ENCODE results near the gene GATM. TPM values are rescaled to one million over a fixed set of nuclear protein-coding genes. Genes with fewer than 3 reads are reported as not detected.

GATM gene
- total RNA-seq, 2 experiments from 2014 or later, result 0.55 to 0.70 TPM

DNA sequence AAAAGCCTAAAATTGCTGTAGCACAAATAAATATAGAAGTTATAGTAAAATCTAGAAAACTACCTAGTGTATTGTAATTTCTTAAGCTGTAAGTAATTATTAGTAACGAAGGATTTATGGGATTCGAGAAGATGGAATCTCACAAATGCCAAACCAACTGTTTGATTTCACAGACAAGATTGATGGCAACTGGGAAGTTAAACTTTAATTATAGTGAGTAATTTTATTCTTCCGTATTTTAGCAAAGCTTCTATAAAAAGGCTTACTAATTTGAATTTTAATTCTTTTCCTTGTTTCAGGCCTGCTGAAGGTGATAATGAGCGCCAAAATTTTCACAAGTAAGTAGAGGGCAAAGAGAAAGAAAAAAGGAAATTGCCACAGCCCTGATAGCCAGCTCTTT lies 36.6 kb downstream of the GATM start:
- H3K27ac ChIP-seq (ENCODE audit: low read depth in 1 of 2, low read length in 2 of 2), result no peak overlapping the region
- H3K4me3 Mint-ChIP-seq, result no peak overlapping the region
- CTCF ChIA-PET, result interaction anchor here (1.0 kb wide), 1 partner anchor 179 kb away, joined by 3 read pairs; no protein-coding TSS in a partner anchor
- no peaks in the 10 kb centered on the region for H3K4me1 ChIP-seq (ENCODE audit: insufficient read depth, low read length)
- POLR2A ChIA-PET, result no interaction called here
- peaks cover 3 to 7% of the 10 kb centered on the region in 2 experiments for H3K27me3 ChIP-seq (ENCODE audit: control insufficient read depth in 1 of 2, insufficient read depth in 2 of 2, low read length in 2 of 2)
- no peaks in the 10 kb centered on the region for H3K9me3 Mint-ChIP-seq
- H3K36me3 ChIP-seq (ENCODE audit: insufficient read depth, low read length), result no peaks in the 10 kb centered on the region
- H3K27me3 Mint-ChIP-seq, result peaks cover 29% of the 10 kb centered on the region
- no peaks in the 10 kb centered on the region for H3K36me3 Mint-ChIP-seq (ENCODE audit: low read depth)
- intact Hi-C loops (cut with DNase I, micrococcal nuclease), result no loop called here
- H3K27ac Mint-ChIP-seq, result no peak overlapping the region
- no peak for ATAC-seq (ENCODE audit: poor library complexity)
- no peak for DNase-seq
- H3K9me3 ChIP-seq (ENCODE audit: control insufficient read depth in 1 of 2, insufficient read depth in 1 of 2, low read length in 2 of 2), result peaks cover 0 to 4% of the 10 kb centered on the region in 2 experiments
- TF ChIP-seq, protein P1, sequence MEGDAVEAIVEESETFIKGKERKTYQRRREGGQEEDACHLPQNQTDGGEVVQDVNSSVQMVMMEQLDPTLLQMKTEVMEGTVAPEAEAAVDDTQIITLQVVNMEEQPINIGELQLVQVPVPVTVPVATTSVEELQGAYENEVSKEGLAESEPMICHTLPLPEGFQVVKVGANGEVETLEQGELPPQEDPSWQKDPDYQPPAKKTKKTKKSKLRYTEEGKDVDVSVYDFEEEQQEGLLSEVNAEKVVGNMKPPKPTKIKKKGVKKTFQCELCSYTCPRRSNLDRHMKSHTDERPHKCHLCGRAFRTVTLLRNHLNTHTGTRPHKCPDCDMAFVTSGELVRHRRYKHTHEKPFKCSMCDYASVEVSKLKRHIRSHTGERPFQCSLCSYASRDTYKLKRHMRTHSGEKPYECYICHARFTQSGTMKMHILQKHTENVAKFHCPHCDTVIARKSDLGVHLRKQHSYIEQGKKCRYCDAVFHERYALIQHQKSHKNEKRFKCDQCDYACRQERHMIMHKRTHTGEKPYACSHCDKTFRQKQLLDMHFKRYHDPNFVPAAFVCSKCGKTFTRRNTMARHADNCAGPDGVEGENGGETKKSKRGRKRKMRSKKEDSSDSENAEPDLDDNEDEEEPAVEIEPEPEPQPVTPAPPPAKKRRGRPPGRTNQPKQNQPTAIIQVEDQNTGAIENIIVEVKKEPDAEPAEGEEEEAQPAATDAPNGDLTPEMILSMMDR (IDR thresholded peaks at IDR 0.05), result no peak
- no peak overlapping the region for H3K4me3 ChIP-seq (ENCODE audit: low read length)
- peaks cover 6% of the 10 kb centered on the region for H3K4me1 Mint-ChIP-seq (ENCODE audit: low read depth)

DNA sequence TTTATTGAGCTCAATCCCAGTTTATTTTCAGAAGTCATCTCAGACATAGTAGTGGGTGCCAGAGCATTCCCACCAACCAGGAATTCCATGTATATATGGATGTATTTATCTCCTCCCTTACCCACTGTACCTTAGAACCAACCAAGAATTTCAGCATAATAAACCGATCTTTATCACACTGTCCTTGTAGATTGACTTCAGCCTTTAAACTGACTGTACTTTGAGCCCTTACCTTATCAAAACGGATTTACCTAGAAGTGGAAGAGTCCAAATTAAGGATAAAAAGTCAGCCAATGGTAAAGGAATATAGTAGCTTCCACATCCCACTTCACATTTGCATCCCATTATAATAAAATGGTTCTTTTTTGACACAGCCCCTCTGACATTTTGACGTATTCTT lies 37.9 kb downstream of the GATM start:
- ATAC-seq (ENCODE audit: poor library complexity), result no peak
- DNase-seq, result no peak
- POLR2A ChIA-PET, result no interaction called here
- no peaks in the 10 kb centered on the region for H3K36me3 ChIP-seq (ENCODE audit: insufficient read depth, low read length)
- H3K4me1 ChIP-seq (ENCODE audit: insufficient read depth, low read length), result no peaks in the 10 kb centered on the region
- Mint-ChIP-seq H3K4me3 (no peak overlapping the region), H3K27me3 (peaks cover 23% of the 10 kb centered on the region), H3K9me3 (no peaks in the 10 kb centered on the region), H3K4me1 (ENCODE audit: low read depth) (peaks cover 6% of the 10 kb centered on the region), H3K36me3 (ENCODE audit: low read depth) (no peaks in the 10 kb centered on the region), H3K27ac (no peak overlapping the region)
- H3K27ac ChIP-seq (ENCODE audit: low read depth in 1 of 2, low read length in 2 of 2), result no peak overlapping the region
- peaks cover 0 to 4% of the 10 kb centered on the region in 2 experiments for H3K9me3 ChIP-seq (ENCODE audit: control insufficient read depth in 1 of 2, insufficient read depth in 1 of 2, low read length in 2 of 2)
- CTCF ChIA-PET, result no interaction called here
- intact Hi-C loops (cut with DNase I, micrococcal nuclease), result no loop called here
- TF ChIP-seq, protein P1 (IDR thresholded peaks at IDR 0.05), result no peak
- no peak overlapping the region for H3K4me3 ChIP-seq (ENCODE audit: low read length)
- no peaks in the 10 kb centered on the region for H3K27me3 ChIP-seq (ENCODE audit: control insufficient read depth in 1 of 2, insufficient read depth in 2 of 2, low read length in 2 of 2)

DNA sequence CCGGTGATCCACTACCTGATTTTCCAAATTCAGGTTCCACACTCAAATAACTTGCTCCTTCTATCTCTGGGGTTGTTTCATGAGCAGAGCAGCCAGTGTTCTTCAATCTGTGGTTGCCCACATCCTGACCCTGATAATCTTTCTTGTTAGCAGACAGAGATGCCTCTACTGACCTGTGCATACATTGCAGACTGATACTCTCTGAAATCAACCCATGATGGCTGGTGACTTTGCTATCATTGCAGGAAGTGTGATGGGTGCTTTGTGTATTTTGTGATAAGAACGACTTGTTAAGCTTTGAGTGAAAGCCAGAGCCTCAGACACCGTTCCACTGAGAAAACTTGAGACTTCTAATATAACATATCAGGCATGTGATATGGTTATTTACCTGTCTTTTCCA lies 39.9 kb downstream of the GATM start:
- peaks cover 11% of the 10 kb centered on the region for H3K4me1 Mint-ChIP-seq (ENCODE audit: low read depth)
- Histone ChIP-seq H3K4me3 (ENCODE audit: low read length) (no peak overlapping the region), H3K27me3 (ENCODE audit: control insufficient read depth in 1 of 2, insufficient read depth in 2 of 2, low read length in 2 of 2) (no peaks in the 10 kb centered on the region), H3K4me1 (ENCODE audit: insufficient read depth, low read length) (peaks cover 3% of the 10 kb centered on the region), H3K27ac (ENCODE audit: low read depth in 1 of 2, low read length in 2 of 2) (no peak overlapping the region), H3K36me3 (ENCODE audit: insufficient read depth, low read length) (no peaks in the 10 kb centered on the region), H3K9me3 (ENCODE audit: control insufficient read depth in 1 of 2, insufficient read depth in 1 of 2, low read length in 2 of 2) (peaks cover 0 to 4% of the 10 kb centered on the region in 2 experiments)
- peak in 3 of 14 experiments; percentile 12 to 41 (median 15) for DNase-seq
- peaks cover 16% of the 10 kb centered on the region for H3K27me3 Mint-ChIP-seq
- ChIA-PET POLR2A (no interaction called here), CTCF (no interaction called here)
- no peaks in the 10 kb centered on the region for H3K36me3 Mint-ChIP-seq (ENCODE audit: low read depth)
- TF ChIP-seq, protein P1 (IDR thresholded peaks at IDR 0.05), result no peak
- ATAC-seq (ENCODE audit: poor library complexity), result peak; percentile 21
- no peak overlapping the region for H3K4me3 Mint-ChIP-seq
- H3K9me3 Mint-ChIP-seq, result no peaks in the 10 kb centered on the region
- H3K27ac Mint-ChIP-seq, result no peak overlapping the region
- intact Hi-C loops (cut with DNase I, micrococcal nuclease), result no loop called here
